PC-3 (cell line): ENCODE measurements around the gene PIK3IP1. TPM values are rescaled to one million over a fixed set of nuclear protein-coding genes. Genes with fewer than 3 reads are reported as not detected.
"Not testable (repeated sequence)": the region's sequence is repeated elsewhere in the genome, so short reads cannot be mapped to it uniquely, and the experiment has no call there.

Experiments
- ATAC-seq: fragments of 200-7000 bp; cut with Tn5 transposase; 2 replicates; pipeline ENCODE4 v1.9.1; 2020; ENCODE audit warnings: mild to moderate bottlenecking, moderate library complexity
- BruUV-seq: library from RNA; stranded (reverse); fragments of 400-500 nt; replicated peaks from 2 replicates; lab custom pipeline; 2021; lab: Mats Ljungman, UMichigan
- CTCF ChIA-PET: fragments of 300-600 bp; sonication (Branson Sonifier 250); formaldehyde crosslinking; loops from one replicate; lab custom pipeline; 2022; ENCODE audit warnings: antibody characterized with exemption; lab: Charles Lee
- POLR2A ChIA-PET: fragments of 300-600 bp; sonication (Branson Sonifier 250); formaldehyde crosslinking; loops from one replicate; lab custom pipeline; 2022; ENCODE audit warnings: antibody characterized with exemption; ENCODE audit not compliant: unreplicated experiment; lab: Charles Lee
- DNase-seq: peaks from one replicate; pipeline ENCODE4 v3.0.0-alpha.2; 2015
- H2AFZ ChIP-seq: fragments of 300-600 bp; sonication (generic); 2 replicates; pipeline ENCODE4 v1.6.0; 2016; ENCODE audit warnings: antibody characterized with exemption, low read length
- H3F3A ChIP-seq: fragments of 300-600 bp; sonication (generic); one replicate; pipeline ENCODE4 v1.6.0; 2017; ENCODE audit warnings: antibody characterized with exemption, low read length, control low read depth, mild to moderate bottlenecking; ENCODE audit not compliant: unreplicated experiment
- H3K27ac ChIP-seq: fragments of 300-600 bp; sonication (generic); 2 replicates; pipeline ENCODE4 v1.5.1; 2016; ENCODE audit warnings: mild to moderate bottlenecking, low read length
- H3K27me3 ChIP-seq: fragments of 300-600 bp; sonication (generic); 2 replicates; pipeline ENCODE4 v1.6.1; 2016; ENCODE audit warnings: low read length, mixed read lengths
- H3K36me3 ChIP-seq: fragments of 300-600 bp; sonication (generic); 2 replicates; pipeline ENCODE4 v1.6.1; 2016; ENCODE audit warnings: low read depth, mixed run types, low read length, mixed read lengths
- H3K4me1 ChIP-seq: fragments of 300-600 bp; sonication (generic); 2 replicates; pipeline ENCODE4 v1.5.1; 2016; ENCODE audit warnings: low read length; ENCODE audit not compliant: insufficient read depth
- H3K4me2 ChIP-seq: fragments of 300-600 bp; sonication (generic); 2 replicates; pipeline ENCODE4 v1.6.0; 2016; ENCODE audit warnings: low read length
- H3K4me3 ChIP-seq: fragments of 300-600 bp; sonication (generic); 2 replicates; pipeline ENCODE4 v1.5.1; 2016; ENCODE audit warnings: mild to moderate bottlenecking, low read length, mixed read lengths
- H3K79me2 ChIP-seq: fragments of 300-600 bp; sonication (generic); 2 replicates; pipeline ENCODE4 v1.6.1; 2017; ENCODE audit warnings: low read length, mixed read lengths
- H3K9ac ChIP-seq: fragments of 300-600 bp; sonication (generic); 2 replicates; pipeline ENCODE4 v1.6.0; 2016; ENCODE audit warnings: mild to moderate bottlenecking, low read length
- H3K9me2 ChIP-seq: fragments of 300-600 bp; sonication (generic); replicated peaks from 2 replicates; pipeline ENCODE4 v1.6.1; 2016; ENCODE audit warnings: mixed run types, low read length, mixed read lengths
- H3K9me3 ChIP-seq: fragments of 300-600 bp; sonication (generic); 2 replicates; pipeline ENCODE4 v1.6.1; 2016; ENCODE audit warnings: low read length, mixed read lengths
- H4K20me1 ChIP-seq: fragments of 300-600 bp; sonication (generic); 2 replicates; pipeline ENCODE4 v1.6.1; 2016; ENCODE audit warnings: low read length, mixed read lengths
- EZH2 ChIP-seq: fragments of 300-600 bp; sonication (generic); IDR thresholded peaks from one replicate; pipeline ENCODE4 v1.6.1; 2017; ENCODE audit warnings: antibody characterized with exemption, mild to moderate bottlenecking, low read length; ENCODE audit not compliant: unreplicated experiment
- EZH2phosphoT487 ChIP-seq: fragments of 300-600 bp; sonication (generic); IDR thresholded peaks from 2 replicates; pipeline ENCODE4 v1.6.1; 2018; ENCODE audit warnings: mild to moderate bottlenecking, antibody characterized with exemption, low read length, borderline replicate concordance
- intact Hi-C: fragments of 100-400 bp; cut with micrococcal nuclease; formaldehyde crosslinking; loops from 2 replicates; pipeline ENCODE4 v1.9.0; 2023
- total RNA-seq: library from RNA; depleted of rRNA; stranded (reverse); fragments of >200 nt; gene quantifications from 2 replicates; pipeline ENCODE4 v1.2.3, GENCODE V29; 2014
- TF ChIP-seq, protein P1 (sequence below): fragments of 300-600 bp; sonication (generic); conservative IDR thresholded peaks from 2 replicates; pipeline ENCODE4 v1.5.1; 2017; ENCODE audit warnings: antibody characterized with exemption, low read depth, mild to moderate bottlenecking, low read length

The PIK3IP1 gene
- total RNA-seq, 1 experiment from 2014 or later = 1.9 TPM

DNA sequence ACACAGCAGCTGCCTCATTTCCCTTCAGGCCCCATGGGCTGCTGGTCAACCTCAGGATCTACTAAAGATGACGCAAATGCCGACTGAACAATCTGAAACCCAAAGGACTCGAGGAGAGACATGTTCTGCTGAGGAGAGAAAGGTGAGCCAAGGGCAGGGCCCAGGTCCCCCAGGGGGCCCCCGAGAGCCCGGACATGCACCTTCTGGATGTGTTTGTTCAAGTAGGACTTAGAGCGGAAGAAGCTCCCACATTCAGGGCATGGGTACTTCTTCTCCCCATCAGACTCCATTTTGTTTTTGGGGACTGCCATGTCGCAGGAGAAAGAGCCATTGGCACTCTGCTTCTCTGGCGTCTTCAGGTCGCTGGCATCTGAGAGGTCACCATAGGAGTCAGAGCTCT lies 34.6 kb upstream of the PIK3IP1 start:
- Histone ChIP-seq H3K9ac (no peak overlapping the region), H3F3A (no peaks in the 10 kb centered on the region), H3K79me2 (no peaks in the 10 kb centered on the region), H4K20me1 (no peaks in the 10 kb centered on the region), H2AFZ (no peak overlapping the region), H3K4me2 (no peak overlapping the region), H3K9me2 (no peaks in the 10 kb centered on the region), H3K27me3 (no peaks in the 10 kb centered on the region), H3K36me3 (peaks cover 7% of the 10 kb centered on the region; the same call in 1 of the 2 replicates), H3K27ac (no peak overlapping the region), H3K4me3 (no peak overlapping the region), H3K9me3 (no peaks in the 10 kb centered on the region), H3K4me1 (no peaks in the 10 kb centered on the region)
- CTCF ChIA-PET = no interaction called here
- BruUV-seq = no TSS peak
- POLR2A ChIA-PET = no interaction called here
- DNase-seq (no peak), ATAC-seq (no peak)
- no peak for TF ChIP-seq EZH2phosphoT487
- TF ChIP-seq, protein P1, sequence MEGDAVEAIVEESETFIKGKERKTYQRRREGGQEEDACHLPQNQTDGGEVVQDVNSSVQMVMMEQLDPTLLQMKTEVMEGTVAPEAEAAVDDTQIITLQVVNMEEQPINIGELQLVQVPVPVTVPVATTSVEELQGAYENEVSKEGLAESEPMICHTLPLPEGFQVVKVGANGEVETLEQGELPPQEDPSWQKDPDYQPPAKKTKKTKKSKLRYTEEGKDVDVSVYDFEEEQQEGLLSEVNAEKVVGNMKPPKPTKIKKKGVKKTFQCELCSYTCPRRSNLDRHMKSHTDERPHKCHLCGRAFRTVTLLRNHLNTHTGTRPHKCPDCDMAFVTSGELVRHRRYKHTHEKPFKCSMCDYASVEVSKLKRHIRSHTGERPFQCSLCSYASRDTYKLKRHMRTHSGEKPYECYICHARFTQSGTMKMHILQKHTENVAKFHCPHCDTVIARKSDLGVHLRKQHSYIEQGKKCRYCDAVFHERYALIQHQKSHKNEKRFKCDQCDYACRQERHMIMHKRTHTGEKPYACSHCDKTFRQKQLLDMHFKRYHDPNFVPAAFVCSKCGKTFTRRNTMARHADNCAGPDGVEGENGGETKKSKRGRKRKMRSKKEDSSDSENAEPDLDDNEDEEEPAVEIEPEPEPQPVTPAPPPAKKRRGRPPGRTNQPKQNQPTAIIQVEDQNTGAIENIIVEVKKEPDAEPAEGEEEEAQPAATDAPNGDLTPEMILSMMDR = no peak
- TF ChIP-seq EZH2 = no peak
- intact Hi-C loops = no loop called here

DNA sequence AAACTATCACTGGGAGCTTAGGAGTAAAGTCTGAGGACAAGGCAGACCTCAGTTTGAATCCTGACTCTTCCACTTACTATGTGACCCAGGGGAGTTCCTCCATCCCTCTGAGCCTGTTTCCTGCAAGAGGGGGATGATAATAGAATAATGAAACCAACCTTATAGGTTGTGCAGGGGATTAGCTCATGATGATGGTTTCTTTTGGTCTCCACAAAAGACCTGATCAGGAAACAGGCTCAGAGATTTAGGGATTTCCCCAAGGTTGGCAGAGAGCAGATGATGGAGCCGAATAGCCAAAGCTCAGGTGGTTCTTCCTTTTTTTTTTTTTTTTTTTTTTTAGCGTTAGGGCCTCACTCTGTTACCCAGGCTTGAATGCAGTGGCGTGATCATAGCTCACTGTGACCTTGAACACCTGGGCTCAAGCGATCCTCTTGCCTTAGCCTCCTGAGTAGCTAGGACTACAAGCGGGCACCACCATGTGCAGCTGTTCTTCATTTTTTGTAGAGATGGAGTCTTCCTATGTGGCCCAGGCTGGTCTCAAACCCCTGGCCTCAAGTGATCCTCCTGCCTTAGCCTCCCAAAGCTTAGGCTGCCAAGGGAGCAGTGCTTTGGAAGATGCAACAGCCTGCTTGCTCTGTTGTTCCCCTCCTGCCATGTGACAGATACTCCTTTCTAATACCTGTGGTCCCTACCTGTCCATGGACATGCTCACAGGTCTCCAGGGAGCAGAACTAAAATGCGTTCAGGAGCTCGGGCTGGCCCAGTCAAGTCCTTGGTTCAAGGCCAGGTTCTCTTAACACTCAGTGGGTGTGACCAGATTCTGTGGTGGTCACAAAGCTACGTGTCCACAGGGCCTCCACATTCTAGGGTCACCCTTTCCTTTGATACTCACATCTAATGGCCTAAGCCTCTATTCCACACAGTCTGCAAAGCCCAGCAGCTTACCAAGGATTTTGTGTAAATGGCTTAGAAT lies 31.6 kb upstream of the PIK3IP1 start:
- Histone ChIP-seq H3K4me3 (no peak overlapping the region), H3K36me3 (no peaks in the 10 kb centered on the region), H3K9me2 (no peaks in the 10 kb centered on the region), H3K79me2 (no peaks in the 10 kb centered on the region), H3F3A (no peaks in the 10 kb centered on the region), H3K4me2 (no peak overlapping the region), H3K27me3 (no peaks in the 10 kb centered on the region), H4K20me1 (no peaks in the 10 kb centered on the region), H3K9me3 (no peaks in the 10 kb centered on the region), H3K4me1 (no peaks in the 10 kb centered on the region), H3K27ac (no peak overlapping the region), H2AFZ (no peak overlapping the region), H3K9ac (no peak overlapping the region)
- no peak for DNase-seq
- no TSS peak for BruUV-seq
- CTCF ChIA-PET = interaction anchor here (1.0 kb wide), 1 partner anchor 51 kb away, joined by 4 read pairs; no protein-coding TSS in a partner anchor
- POLR2A ChIA-PET = no interaction called here
- intact Hi-C loops = no loop called here
- ATAC-seq = no peak
- TF ChIP-seq EZH2 (no peak), EZH2phosphoT487 (no peak)
- TF ChIP-seq, protein P1 = no peak

DNA sequence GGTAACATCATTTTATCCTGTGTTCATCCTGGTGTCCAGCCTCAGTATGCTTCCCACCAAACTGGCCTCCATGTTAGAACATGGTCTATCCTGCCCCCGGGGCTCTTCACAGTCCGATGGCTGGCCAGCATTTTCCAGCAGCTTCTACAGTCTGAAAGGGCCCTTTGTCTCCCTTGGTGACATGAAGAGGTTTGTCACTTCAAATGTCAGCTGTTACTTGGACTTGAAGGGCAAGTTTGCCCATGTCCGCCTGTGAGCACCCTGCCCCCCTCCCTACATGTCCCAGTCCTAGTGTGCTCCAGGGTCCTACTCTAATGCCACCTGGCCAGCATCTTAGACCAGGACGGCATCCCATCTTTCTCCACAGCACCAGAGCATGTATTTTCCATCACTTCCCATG lies 29.1 kb upstream of the PIK3IP1 start:
- Histone ChIP-seq H3K27me3 (no peaks in the 10 kb centered on the region), H3K4me3 (no peak overlapping the region), H3K4me1 (no peaks in the 10 kb centered on the region), H2AFZ (no peak overlapping the region), H3K9me3 (no peaks in the 10 kb centered on the region), H4K20me1 (no peaks in the 10 kb centered on the region), H3K9ac (no peak overlapping the region), H3K9me2 (no peaks in the 10 kb centered on the region), H3K79me2 (no peaks in the 10 kb centered on the region), H3K27ac (no peak overlapping the region), H3K36me3 (no peaks in the 10 kb centered on the region), H3K4me2 (no peak overlapping the region), H3F3A (no peaks in the 10 kb centered on the region)
- no peak for ATAC-seq
- no peak for DNase-seq
- TF ChIP-seq EZH2phosphoT487 (no peak), EZH2 (no peak)
- TF ChIP-seq, protein P1 = no peak
- ChIA-PET CTCF (no interaction called here), POLR2A (no interaction called here)
- intact Hi-C loops = no loop called here
- no TSS peak for BruUV-seq

DNA sequence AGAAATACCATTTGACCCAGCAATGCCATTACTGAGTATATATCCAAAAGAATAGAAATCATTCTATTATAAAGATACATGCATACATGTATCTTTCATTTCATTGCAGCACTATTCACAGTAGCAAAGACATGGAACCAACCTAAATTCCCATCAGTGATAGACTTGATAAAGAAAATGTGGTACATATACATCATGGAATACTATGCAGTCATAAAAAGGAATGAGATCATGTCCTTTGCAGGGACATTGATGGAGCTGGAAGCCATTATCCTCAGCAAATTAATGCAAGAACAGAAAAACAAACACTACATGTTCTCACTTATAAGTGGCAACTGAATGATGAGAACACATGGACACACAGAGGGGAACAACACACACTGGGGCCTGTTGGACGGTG lies 21.9 kb upstream of the PIK3IP1 start:
- H3K36me3 ChIP-seq, DNase-seq, H3K9me3 ChIP-seq, H3K79me2 ChIP-seq, BruUV-seq, H3K9me2 ChIP-seq, H3K27me3 ChIP-seq, H3K27ac ChIP-seq, H2AFZ ChIP-seq, H3K4me3 ChIP-seq, POLR2A ChIA-PET, H3K9ac ChIP-seq, intact Hi-C loops, CTCF ChIA-PET, H3K4me2 ChIP-seq, ATAC-seq, H3F3A ChIP-seq, H3K4me1 ChIP-seq, H4K20me1 ChIP-seq: not testable (repeated sequence)
